Lung (tissue), 12 donors: ENCODE results near the gene CCDC178. TPM values are rescaled to one million over a fixed set of nuclear protein-coding genes. Genes with fewer than 3 reads are reported as not detected.

Experiments used
- ATAC-seq: fragments of 200-7000 bp; cut with Tn5 transposase; one replicate; pipeline ENCODE4 v1.9.1; 2020; ENCODE audit warnings: moderate number of reproducible peaks; ENCODE audit not compliant: insufficient read depth, low FRiP score
- DNase-seq, 3 donors: peaks; one replicate each; pipeline ENCODE4 v3.0.0-alpha.2; 2013 to 2017
- H3K27ac ChIP-seq, 2 donors: one replicate each; pipeline ENCODE4 v1.5.1; 2013; ENCODE audit warnings: mild to moderate bottlenecking in 2 of 2, moderate library complexity in 2 of 2, control low read depth in 1 of 2, inconsistent platforms in 1 of 2, low read depth in 1 of 2, low read length in 1 of 2
- H3K27me3 ChIP-seq, 3 donors: one replicate each; pipeline ENCODE4 v1.5.1; 2013; ENCODE audit warnings: low read length in 2 of 3; ENCODE audit not compliant: control insufficient read depth in 3 of 3, insufficient read depth in 3 of 3
- H3K36me3 ChIP-seq, 4 donors: one replicate each; pipeline ENCODE4 v1.5.1; 2013; ENCODE audit warnings: low read length in 4 of 4, mild to moderate bottlenecking in 1 of 4, moderate library complexity in 1 of 4; ENCODE audit not compliant: control insufficient read depth in 4 of 4, insufficient read depth in 4 of 4
- H3K4me1 ChIP-seq, 5 donors: one replicate each; pipeline ENCODE4 v1.5.1; 2013; ENCODE audit warnings: low read length in 5 of 5, mild to moderate bottlenecking in 2 of 5, moderate library complexity in 1 of 5; ENCODE audit not compliant: control insufficient read depth in 5 of 5, insufficient read depth in 5 of 5
- H3K4me3 ChIP-seq: one replicate; pipeline ENCODE4 v1.5.1; 2013; ENCODE audit warnings: mild to moderate bottlenecking, control low read depth, moderate library complexity
- H3K9ac ChIP-seq, 2 donors: one replicate each; pipeline ENCODE4 v1.5.1; 2013; ENCODE audit warnings: low read length in 2 of 2, control low read depth in 1 of 2; ENCODE audit not compliant: insufficient read depth in 1 of 2
- H3K9me3 ChIP-seq, 4 donors: one replicate each; pipeline ENCODE4 v1.5.1; 2013; ENCODE audit warnings: low read length in 3 of 4, mild to moderate bottlenecking in 1 of 4, moderate library complexity in 1 of 4; ENCODE audit not compliant: control insufficient read depth in 4 of 4, insufficient read depth in 3 of 4
- WGBS, 2 donors: extraction: QIAGEN DNeasy Blood & Tissue Kit; methylation state at CpG; one replicate each; pipeline ENCODE4 v1.1.7; 2013; 5-methylcytosine and 5-hydroxymethylcytosine counted together
- polyA plus RNA-seq, 2 donors: library from polyadenylated mRNA; stranded (reverse); fragments of 200-250 nt; gene quantifications; one replicate each; pipeline ENCODE4 v1.2.1, GENCODE V29; 2013
- total RNA-seq, 2 donors: library from RNA; depleted of rRNA in 1 of 2; stranded (reverse); fragments of >200 nt in 1 of 2; gene quantifications; one replicate each; pipeline ENCODE4 v1.2.1, GENCODE V29; 2014 to 2021
- TF ChIP-seq, protein P1 (sequence below): IDR thresholded peaks from 2 replicates; pipeline ENCODE4 v1.5.1; 2012; ENCODE audit warnings: mild to moderate bottlenecking; ENCODE audit errors: control extremely low read depth, extremely low read depth
- donor health status: control.
- donor health status: control.
- donor health status: Bipolar disorder and iron deficiency.
- donor health status: healthy.
- donor health status: DM: yes; HTN: yes; CAD: no.

CCDC178 gene
- total and polyA plus RNA-seq, 4 donors = 0.08 to 1.1 (median 0.77) TPM

DNA sequence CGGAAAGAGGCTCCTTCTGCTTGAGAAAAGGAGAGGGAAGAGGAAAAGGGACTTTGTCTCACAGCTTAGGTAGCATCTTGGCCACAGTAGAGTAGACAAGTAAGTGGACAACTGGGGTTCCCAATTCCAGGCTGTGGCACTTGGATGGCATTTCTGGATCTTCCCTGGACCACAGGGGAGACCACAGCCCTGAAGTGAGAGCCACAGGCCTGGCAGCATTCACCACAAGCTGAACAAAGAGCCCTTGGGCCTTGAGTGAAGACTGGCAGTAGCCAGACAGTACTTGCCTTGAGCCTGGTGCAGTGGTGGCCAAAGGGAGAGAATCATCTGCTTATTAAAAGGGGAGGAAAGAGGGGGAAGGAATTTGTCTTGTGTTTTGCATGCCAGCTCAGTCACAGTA is 441.6 kb downstream of the CCDC178 start:
- TF ChIP-seq, protein P1, sequence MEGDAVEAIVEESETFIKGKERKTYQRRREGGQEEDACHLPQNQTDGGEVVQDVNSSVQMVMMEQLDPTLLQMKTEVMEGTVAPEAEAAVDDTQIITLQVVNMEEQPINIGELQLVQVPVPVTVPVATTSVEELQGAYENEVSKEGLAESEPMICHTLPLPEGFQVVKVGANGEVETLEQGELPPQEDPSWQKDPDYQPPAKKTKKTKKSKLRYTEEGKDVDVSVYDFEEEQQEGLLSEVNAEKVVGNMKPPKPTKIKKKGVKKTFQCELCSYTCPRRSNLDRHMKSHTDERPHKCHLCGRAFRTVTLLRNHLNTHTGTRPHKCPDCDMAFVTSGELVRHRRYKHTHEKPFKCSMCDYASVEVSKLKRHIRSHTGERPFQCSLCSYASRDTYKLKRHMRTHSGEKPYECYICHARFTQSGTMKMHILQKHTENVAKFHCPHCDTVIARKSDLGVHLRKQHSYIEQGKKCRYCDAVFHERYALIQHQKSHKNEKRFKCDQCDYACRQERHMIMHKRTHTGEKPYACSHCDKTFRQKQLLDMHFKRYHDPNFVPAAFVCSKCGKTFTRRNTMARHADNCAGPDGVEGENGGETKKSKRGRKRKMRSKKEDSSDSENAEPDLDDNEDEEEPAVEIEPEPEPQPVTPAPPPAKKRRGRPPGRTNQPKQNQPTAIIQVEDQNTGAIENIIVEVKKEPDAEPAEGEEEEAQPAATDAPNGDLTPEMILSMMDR = no peak

DNA sequence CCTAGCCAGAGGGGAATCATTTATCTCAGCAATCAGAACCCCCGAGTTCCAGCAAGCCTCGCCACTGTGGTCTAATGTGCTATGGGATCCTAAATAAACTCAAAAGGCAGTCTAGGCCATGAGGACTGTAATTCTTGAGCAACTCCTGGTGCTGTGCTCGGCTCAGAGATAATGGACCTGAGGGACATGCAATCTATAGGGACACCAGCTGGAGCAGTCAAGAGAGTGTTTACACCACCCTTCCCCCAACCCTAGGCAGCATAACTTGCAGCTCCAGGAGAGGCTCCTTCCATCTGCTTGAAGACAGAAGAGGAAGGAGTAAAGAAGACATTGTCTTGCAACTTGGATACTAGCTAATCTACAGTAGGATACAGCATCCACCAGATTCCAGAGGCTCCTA is 442.2 kb downstream of the CCDC178 start:
- Histone ChIP-seq H3K27ac (no peak overlapping the region), H3K9ac (no peak overlapping the region), H3K4me3 (no peak overlapping the region), H3K4me1 (no peaks in the 10 kb centered on the region), H3K9me3 (peaks cover 0 to 7% (median 1%) of the 10 kb centered on the region in 4 donors), H3K27me3 (no peaks in the 10 kb centered on the region), H3K36me3 (no peaks in the 10 kb centered on the region)
- WGBS, 2 donors = 77 to 84% methylated on average over 3 of the region's 3 CpGs
- TF ChIP-seq, protein P1 = no peak
- ATAC-seq (no peak), DNase-seq (no peak)

More for the DNA sequence above, 441.6 kb downstream of the CCDC178 start:
- H3K9ac ChIP-seq = no peak overlapping the region
- H3K4me1 ChIP-seq = no peaks in the 10 kb centered on the region
- ATAC-seq (no peak), DNase-seq (no peak)
- H3K27me3 ChIP-seq = no peaks in the 10 kb centered on the region
- H3K9me3 ChIP-seq = peaks cover 0 to 7% (median 1%) of the 10 kb centered on the region in 4 donors
- no peak overlapping the region for H3K27ac ChIP-seq
- no peaks in the 10 kb centered on the region for H3K36me3 ChIP-seq
- no peak overlapping the region for H3K4me3 ChIP-seq
- 80 to 92% methylated on average over 1 of the region's 1 CpG for WGBS, 2 donors

DNA sequence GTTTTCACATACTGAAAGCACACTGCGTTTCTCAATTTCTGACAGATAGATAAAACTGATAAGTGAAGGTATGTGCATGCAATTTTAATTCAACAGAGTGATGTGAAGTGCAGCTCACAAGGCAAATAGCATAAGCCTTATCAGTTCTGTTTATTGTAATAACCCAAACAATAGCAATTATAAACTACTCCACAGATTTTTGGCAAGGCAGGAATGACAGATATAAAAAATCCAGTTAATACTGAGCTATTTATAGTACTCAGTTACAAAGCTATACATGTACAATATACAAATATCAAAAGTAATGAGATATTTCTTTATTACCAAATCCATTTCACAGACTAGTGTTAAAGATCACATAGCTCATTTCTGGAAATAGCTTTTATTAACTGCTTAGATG is 456.8 kb downstream of the CCDC178 start:
- 28 to 76% methylated on average over 1 of the region's 1 CpG for WGBS, 2 donors
- Histone ChIP-seq H3K36me3 (no peaks in the 10 kb centered on the region), H3K9ac (no peak overlapping the region), H3K4me1 (peaks cover 0 to 15% (median 0%) of the 10 kb centered on the region in 5 donors), H3K4me3 (no peak overlapping the region), H3K9me3 (no peaks in the 10 kb centered on the region), H3K27ac (no peak overlapping the region), H3K27me3 (no peaks in the 10 kb centered on the region)
- DNase-seq = peak in 2 of 3 donors; percentile 83
- ATAC-seq = no peak
- TF ChIP-seq, protein P1 = no peak

DNA sequence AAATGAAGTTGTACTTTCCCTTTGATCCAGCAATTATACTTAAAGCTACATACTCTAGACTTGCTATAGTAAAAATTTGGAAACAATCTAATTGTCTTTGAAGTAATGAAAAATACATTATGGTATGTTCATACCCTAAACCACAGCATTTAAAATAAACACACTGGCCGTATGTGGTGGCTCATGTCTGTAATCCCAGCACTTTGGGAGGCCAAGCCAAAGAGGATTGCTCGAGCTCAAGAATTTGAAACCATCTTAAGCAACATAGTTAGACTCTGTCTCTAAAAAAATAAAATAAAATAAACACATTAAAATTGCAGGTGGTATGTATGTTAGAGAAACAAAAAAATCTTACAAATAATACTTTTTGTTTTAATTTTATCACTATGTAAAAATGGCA is 459.6 kb downstream of the CCDC178 start:
- Histone ChIP-seq H3K9me3 (no peaks in the 10 kb centered on the region), H3K27me3 (no peaks in the 10 kb centered on the region), H3K4me3 (no peak overlapping the region), H3K36me3 (no peaks in the 10 kb centered on the region), H3K9ac (no peak overlapping the region), H3K27ac (no peak overlapping the region), H3K4me1 (peaks cover 0 to 15% (median 0%) of the 10 kb centered on the region in 5 donors)
- peak; percentile 16 to 49 (median 44) for DNase-seq
- TF ChIP-seq, protein P1 = no peak
- whole genome bisulfite sequencing, 2 donors = 68 to 81% methylated on average over 2 of the region's 2 CpGs
- ATAC-seq = no peak
